ENCODE measurements around the gene SLC26A1. TPM values are rescaled to one million over a fixed set of nuclear protein-coding genes. Genes with fewer than 3 reads are reported as not detected.
"Not testable (repeated sequence)": the region's sequence is repeated elsewhere in the genome, so short reads cannot be mapped to it uniquely, and the experiment has no call there.

The SLC26A1 gene
- total RNA-seq, 2 experiments from 2014 or later: 0.20 TPM; not detected in 1

- Mint-ChIP-seq H3K36me3 (ENCODE audit: low read depth) (no peaks in the 10 kb centered on the region), H3K9me3 (no peaks in the 10 kb centered on the region), H3K27ac (no peak overlapping the region), H3K4me1 (no peaks in the 10 kb centered on the region), H3K4me3 (no peak overlapping the region), H3K27me3 (peaks cover 49% of the 10 kb centered on the region)
- ChIA-PET POLR2A (no interaction called here), CTCF (no interaction called here)
- DNase-seq: no peak
Observed at GRCh38 chr4:1003271-1004070, 10.3 kb upstream of the SLC26A1 start.

DNA sequence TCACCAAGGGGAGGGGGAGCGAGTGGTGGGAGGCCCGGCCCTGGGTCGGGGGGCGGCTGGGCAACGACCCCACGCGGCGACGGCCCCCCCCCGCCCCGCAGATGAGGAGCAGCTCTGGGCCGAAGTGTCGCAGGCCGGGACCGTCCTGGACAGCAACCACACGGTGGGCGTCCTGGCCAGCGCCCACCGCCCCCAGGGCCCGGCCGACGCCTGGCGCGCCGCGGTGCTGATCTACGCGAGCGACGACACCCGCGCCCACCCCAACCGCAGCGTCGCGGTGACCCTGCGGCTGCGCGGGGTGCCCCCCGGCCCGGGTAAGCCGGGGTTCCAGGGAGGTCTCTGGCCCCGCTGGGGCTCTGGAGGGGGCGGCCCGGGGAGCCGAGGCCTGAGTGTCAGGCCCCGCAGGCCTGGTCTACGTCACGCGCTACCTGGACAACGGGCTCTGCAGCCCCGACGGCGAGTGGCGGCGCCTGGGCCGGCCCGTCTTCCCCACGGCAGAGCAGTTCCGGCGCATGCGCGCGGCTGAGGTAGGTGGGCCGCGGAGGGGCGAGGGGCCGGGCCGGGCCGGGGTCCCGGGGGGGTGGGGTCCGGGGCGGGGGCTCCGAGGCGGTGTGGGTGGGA, 9.5 kb upstream of the SLC26A1 start:
- ChIA-PET CTCF (no interaction called here), POLR2A (no interaction called here)
- H3K4me3 Mint-ChIP-seq: no peak overlapping the region
- H3K4me1 Mint-ChIP-seq: no peaks in the 10 kb centered on the region
- DNase-seq: no peak
- H3K27ac Mint-ChIP-seq: no peak overlapping the region
- H3K9me3 Mint-ChIP-seq: no peaks in the 10 kb centered on the region
- H3K36me3 Mint-ChIP-seq (ENCODE audit: low read depth): no peaks in the 10 kb centered on the region
- peaks cover 49% of the 10 kb centered on the region for H3K27me3 Mint-ChIP-seq

DNA sequence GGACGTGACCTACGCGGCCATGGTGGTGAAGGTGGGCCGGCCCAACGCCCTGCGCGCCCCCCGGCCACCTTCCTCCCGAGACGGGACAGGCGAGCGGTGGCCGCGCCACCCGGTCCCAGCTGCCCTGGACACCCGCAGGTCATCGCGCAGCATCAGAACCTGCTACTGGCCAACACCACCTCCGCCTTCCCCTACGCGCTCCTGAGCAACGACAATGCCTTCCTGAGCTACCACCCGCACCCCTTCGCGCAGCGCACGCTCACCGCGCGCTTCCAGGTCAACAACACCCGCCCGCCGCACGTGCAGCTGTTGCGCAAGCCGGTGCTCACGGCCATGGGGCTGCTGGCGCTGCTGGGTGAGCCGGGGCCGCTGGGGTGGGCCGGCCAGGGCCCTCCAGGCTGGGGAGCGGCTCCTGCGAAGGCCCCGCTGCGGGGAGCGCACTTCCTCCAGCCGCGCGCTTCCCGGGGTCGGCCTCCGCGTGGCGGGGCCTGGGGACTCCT, 9.0 kb upstream of the SLC26A1 start:
- ChIA-PET POLR2A (interaction anchor here (1.2 kb wide), 1 partner anchor 30 kb away, joined by 4 read pairs; no protein-coding TSS in a partner anchor), CTCF (interaction anchor here (0.8 kb wide), 1 partner anchor 352 kb away, joined by 3 read pairs; no protein-coding TSS in a partner anchor)
- Mint-ChIP-seq H3K4me3 (no peak overlapping the region), H3K4me1 (no peaks in the 10 kb centered on the region), H3K27me3 (peaks cover 45% of the 10 kb centered on the region), H3K36me3 (ENCODE audit: low read depth) (no peaks in the 10 kb centered on the region), H3K27ac (no peak overlapping the region), H3K9me3 (no peaks in the 10 kb centered on the region)
- no peak for DNase-seq

GRCh38 chr4:1001561-1002130, 8.4 kb upstream of the SLC26A1 start:
- H3K4me3 Mint-ChIP-seq: no peak overlapping the region
- H3K27me3 Mint-ChIP-seq: peaks cover 44% of the 10 kb centered on the region
- no peaks in the 10 kb centered on the region for H3K36me3 Mint-ChIP-seq (ENCODE audit: low read depth)
- H3K4me1 Mint-ChIP-seq: no peaks in the 10 kb centered on the region
- ChIA-PET CTCF (interaction anchor here (0.8 kb wide), 1 partner anchor 353 kb away, joined by 3 read pairs; no protein-coding TSS in a partner anchor), POLR2A (interaction anchor here (1.2 kb wide), 1 partner anchor 29 kb away, joined by 4 read pairs; no protein-coding TSS in a partner anchor)
- H3K27ac Mint-ChIP-seq: no peak overlapping the region
- DNase-seq: no peak
- no peaks in the 10 kb centered on the region for H3K9me3 Mint-ChIP-seq

DNA sequence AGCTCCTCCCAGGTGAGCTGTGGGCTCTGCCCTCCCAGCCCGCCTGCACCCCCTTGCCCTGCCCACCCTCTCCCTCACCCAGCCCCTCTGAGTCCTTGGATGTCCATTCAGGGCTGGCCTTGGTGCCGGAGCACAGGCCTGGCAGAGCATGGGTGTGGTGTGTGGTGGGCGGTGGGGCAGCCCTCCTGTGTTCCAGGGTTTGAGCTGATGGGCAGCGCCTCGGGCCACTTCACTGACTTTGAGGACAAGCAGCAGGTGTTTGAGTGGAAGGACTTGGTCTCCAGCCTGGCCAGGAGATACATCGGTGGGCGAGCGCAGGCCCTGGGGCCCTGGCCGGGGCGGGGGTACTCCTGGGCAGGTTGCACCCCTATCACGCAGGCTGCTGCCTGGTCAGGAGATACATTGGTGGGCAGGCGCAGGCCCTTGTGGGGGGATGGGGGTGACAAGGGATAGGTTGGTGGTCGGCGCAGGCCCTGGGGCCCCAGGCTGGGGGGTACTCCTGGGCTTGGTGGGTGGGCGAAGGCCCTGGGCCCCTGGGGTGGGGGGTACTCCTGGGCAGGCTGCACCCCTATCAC, 7.6 kb upstream of the SLC26A1 start:
- ChIA-PET POLR2A (no interaction called here), CTCF (no interaction called here)
- Mint-ChIP-seq H3K4me3 (no peak overlapping the region), H3K9me3 (no peaks in the 10 kb centered on the region), H3K4me1 (no peaks in the 10 kb centered on the region), H3K27ac (no peak overlapping the region), H3K27me3 (peaks cover 44% of the 10 kb centered on the region), H3K36me3 (ENCODE audit: low read depth) (no peaks in the 10 kb centered on the region)
- no peak for DNase-seq

DNA sequence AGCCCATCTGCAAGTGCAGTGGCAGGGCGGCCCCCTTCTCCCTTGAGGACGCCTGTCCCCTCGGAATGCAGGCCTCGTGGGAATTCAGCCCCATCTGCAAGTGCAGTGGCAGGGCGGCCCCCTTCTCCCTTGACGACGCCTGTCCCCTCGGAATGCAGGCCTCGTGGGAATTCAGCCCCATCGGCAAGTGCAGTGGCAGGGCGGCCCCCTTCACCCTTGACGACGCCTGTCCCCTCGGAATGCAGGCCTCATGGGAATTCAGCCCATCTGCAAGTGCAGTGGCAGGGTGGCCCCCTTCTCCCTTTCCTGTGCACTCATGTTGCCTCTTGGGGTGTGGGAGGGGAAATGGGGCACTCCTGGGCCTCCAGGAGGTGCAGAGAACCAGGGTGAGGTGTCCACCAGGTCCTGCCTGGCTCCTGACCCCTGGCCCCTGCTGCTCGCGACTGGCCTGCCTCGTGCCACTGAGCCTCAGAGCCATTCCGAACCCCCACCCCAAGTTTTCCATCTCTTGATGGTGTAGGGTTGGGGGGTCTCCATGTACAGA, 6.8 kb upstream of the SLC26A1 start:
- H3K4me3 Mint-ChIP-seq: no peak overlapping the region
- ChIA-PET CTCF (no interaction called here), POLR2A (no interaction called here)

GRCh38 chr4:999240-999863, 6.1 kb upstream of the SLC26A1 start:
- CTCF ChIA-PET, DNase-seq, POLR2A ChIA-PET: not testable (repeated sequence)

More for the DNA sequence above, 6.8 kb upstream of the SLC26A1 start:
- no peak for DNase-seq
- Mint-ChIP-seq H3K36me3 (ENCODE audit: low read depth) (no peaks in the 10 kb centered on the region), H3K4me1 (no peaks in the 10 kb centered on the region), H3K9me3 (no peaks in the 10 kb centered on the region), H3K27me3 (peaks cover 44% of the 10 kb centered on the region), H3K27ac (no peak overlapping the region)

GRCh38 chr4:998096-998691, 5.0 kb upstream of the SLC26A1 start:
- Mint-ChIP-seq H3K27ac (no peak overlapping the region), H3K36me3 (ENCODE audit: low read depth) (no peaks in the 10 kb centered on the region), H3K9me3 (no peaks in the 10 kb centered on the region)

More at GRCh38 chr4:999240-999863, 6.1 kb upstream of the SLC26A1 start:
- not testable (repeated sequence) for H3K9me3 Mint-ChIP-seq; H3K4me3 Mint-ChIP-seq; H3K27ac Mint-ChIP-seq; H3K36me3 Mint-ChIP-seq (ENCODE audit: low read depth); H3K4me1 Mint-ChIP-seq
- peaks cover 40% of the 10 kb centered on the region for H3K27me3 Mint-ChIP-seq

DNA sequence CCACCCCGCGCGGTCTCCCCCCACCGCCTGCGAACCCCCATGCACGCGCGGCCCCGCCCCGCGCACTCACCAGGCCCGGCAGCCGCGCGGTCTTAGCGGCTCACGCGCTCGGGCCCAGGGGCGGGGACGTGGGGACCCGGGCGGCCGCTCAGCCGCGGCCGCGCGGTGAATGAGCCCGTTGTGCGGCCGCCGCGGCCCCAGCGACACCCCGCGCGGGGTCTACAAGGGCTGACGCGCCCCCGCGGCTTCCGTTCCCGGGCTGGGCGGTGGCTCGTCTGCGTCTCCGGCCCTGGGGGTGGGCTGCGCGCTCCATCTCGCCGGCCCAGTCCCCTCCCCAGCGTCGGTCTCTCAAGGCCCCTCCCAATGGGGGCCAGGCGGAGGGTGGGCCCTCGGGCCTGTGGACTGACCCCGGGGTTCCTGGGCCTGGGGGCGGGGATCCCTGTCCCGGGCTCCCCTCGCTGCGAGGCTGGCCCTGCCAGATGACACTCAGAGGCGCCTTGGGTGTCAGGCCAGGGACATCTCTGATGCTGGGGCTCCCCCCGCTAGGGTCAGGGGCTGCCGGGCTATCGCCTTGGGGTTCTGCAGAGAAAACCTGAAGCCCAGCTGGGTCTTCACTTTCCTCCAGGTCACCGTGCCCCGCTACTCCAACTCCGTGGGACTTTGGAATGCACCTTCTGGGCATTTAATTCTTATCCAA, 4.3 kb upstream of the SLC26A1 start:
- H3K27me3 Mint-ChIP-seq: peaks cover 35% of the 10 kb centered on the region
- H3K27ac Mint-ChIP-seq: no peak overlapping the region
- no peak for DNase-seq
- CTCF ChIA-PET: no interaction called here
- no peaks in the 10 kb centered on the region for H3K4me1 Mint-ChIP-seq
- no peak overlapping the region for H3K4me3 Mint-ChIP-seq
- H3K9me3 Mint-ChIP-seq: no peaks in the 10 kb centered on the region
- POLR2A ChIA-PET: no interaction called here
- H3K36me3 Mint-ChIP-seq (ENCODE audit: low read depth): no peaks in the 10 kb centered on the region

More at GRCh38 chr4:998096-998691, 5.0 kb upstream of the SLC26A1 start:
- no peak for DNase-seq
- ChIA-PET POLR2A (no interaction called here), CTCF (no interaction called here)
- Mint-ChIP-seq H3K4me3 (no peak overlapping the region), H3K4me1 (no peaks in the 10 kb centered on the region), H3K27me3 (peaks cover 35% of the 10 kb centered on the region)

DNA sequence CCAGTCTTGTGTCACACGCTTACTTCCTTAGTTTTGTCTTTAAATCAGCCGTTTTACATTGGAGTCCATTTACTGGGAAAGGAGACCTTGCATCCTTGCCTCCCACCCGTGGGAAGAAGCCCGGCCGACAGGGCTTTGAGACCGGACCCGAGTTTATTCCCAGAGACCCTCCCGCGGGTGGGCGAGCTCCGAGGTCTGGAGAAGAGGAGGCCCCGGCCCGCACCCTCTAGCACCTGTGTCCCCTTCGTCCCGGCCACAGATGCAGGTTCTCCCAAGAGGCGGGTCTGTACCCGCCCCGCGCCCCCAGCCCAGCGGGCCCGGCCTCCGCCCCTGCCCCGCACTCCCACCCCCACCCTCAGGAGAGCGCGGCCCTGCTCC, 3.8 kb upstream of the SLC26A1 start:
- H3K9me3 Mint-ChIP-seq: no peaks in the 10 kb centered on the region
- no peaks in the 10 kb centered on the region for H3K36me3 Mint-ChIP-seq (ENCODE audit: low read depth)
- ChIA-PET POLR2A (no interaction called here), CTCF (no interaction called here)
- no peak overlapping the region for H3K4me3 Mint-ChIP-seq
- H3K27me3 Mint-ChIP-seq: peaks cover 33% of the 10 kb centered on the region
- H3K27ac Mint-ChIP-seq: no peak overlapping the region
- H3K4me1 Mint-ChIP-seq: no peaks in the 10 kb centered on the region
- no peak for DNase-seq

DNA sequence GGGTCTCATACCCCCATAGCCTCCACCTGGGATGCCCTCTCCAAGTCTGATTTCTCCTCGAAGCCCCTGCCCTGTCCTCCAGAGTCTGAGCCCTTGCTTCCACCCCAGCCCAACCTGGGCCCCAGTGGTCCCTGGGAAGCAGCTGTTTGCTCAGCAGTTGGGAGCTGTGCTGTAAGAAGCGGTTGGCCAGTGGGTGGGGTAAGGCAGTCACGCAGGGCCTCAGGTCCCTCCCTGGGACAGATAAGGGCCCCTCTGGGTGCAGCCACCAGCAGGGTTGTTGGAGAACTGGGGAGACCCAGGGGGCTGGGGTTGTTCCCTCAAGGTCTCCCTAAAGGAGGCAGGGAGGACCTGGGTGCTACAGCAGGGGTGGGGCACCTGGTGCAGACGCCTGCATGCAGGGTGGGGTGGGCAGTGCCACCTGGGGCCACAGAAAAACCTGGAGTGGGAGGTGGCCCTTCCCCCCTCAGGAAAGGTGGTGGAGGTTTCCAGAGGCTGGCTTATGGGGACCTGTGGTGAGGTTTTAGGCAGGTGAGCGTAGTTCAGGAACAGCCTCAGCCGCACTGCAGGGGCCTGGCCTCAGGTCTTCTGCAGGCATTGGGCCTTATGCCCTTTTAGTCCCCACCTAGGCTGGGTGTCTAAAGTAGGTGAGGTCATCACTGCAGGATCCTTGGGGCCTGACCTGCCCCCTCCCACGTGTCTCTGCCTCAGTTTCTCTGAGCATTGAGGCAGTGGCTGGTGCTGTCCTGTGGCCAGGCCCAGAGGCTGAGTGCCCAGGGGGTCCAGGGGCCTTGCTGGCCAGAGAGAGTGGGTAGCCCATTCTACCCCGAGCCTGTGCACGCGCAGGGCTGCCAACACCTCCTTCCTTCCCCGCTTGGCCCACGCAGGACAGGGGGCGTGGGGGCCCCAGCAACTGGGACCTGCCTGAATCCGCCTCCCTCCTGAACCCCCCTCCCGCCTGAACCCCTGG, 3.1 kb upstream of the SLC26A1 start:
- CTCF ChIA-PET: no interaction called here
- Mint-ChIP-seq H3K4me3 (no peak overlapping the region), H3K4me1 (no peaks in the 10 kb centered on the region), H3K36me3 (ENCODE audit: low read depth) (no peaks in the 10 kb centered on the region), H3K9me3 (no peaks in the 10 kb centered on the region), H3K27ac (no peak overlapping the region), H3K27me3 (peaks cover 27% of the 10 kb centered on the region)
- POLR2A ChIA-PET: no interaction called here
- DNase-seq: no peak
